ENCODE measurements around the gene ACADVL. TPM values are rescaled to one million over a fixed set of nuclear protein-coding genes. Genes with fewer than 3 reads are reported as not detected.

Gene ACADVL
- total and polyA plus RNA-seq, 2 experiments from 2014 or later: 441 to 453 TPM

DNA sequence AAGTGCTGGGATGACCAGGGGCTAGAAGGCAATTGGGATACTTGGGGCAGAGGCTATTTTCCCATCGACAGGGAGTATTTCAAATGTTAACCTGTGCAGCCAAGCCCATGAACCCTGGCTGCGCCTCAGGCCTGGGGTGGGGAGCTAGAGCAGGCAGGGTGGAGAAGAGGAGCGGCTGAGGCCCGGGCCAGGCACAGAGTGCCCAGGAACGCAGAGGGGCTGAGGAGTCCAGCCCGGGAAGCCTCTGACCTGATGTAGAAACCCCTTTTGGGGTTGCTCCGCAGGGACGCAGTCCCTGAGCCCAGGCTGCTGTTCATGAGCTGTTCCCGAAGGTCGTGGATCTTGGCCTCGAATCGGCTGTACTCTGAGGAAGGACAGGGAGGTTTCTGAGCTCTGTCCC, 23.8 kb upstream of the ACADVL start:
- Histone ChIP-seq H3F3A (ENCODE audit: insufficient read depth) (no peaks in the 10 kb centered on the region), H3K4me1 (ENCODE audit: insufficient read depth) (no peaks in the 10 kb centered on the region), H3K9me3 (ENCODE audit: low read depth) (no peaks in the 10 kb centered on the region), H3K4me2 (ENCODE audit: unreplicated experiment) (no peak overlapping the region), H3K27ac (no peak overlapping the region), H3K27me3 (replicated peaks; ENCODE audit: insufficient read depth) (no peaks in the 10 kb centered on the region), H3K36me3 (ENCODE audit: low read depth) (peaks cover 8% of the 10 kb centered on the region; the same call in 1 of the 2 replicates), H3K4me3 (no peak overlapping the region), H3K79me2 (ENCODE audit: insufficient read depth) (no peaks in the 10 kb centered on the region), H2AFZ (no peak overlapping the region), H3K9me2 (ENCODE audit: insufficient read depth) (no peaks in the 10 kb centered on the region), H3K9ac (no peak overlapping the region), H4K20me1 (ENCODE audit: insufficient read depth) (no peaks in the 10 kb centered on the region)
- no peak for DNase-seq
- no peak for TF ChIP-seq EZH2phosphoT487 (IDR thresholded peaks at IDR 0.05; ENCODE audit: insufficient read depth, low read depth)
- TF ChIP-seq EZH2 (IDR thresholded peaks at IDR 0.05; ENCODE audit: insufficient read depth, poor library complexity, severe bottlenecking): no peak
- 96 to 98% methylated on average over 12 of the region's 12 CpGs for WGBS, 2 experiments (ENCODE audit: low coverage in 1 of 2, low lambda C conversion rate in 2 of 2, missing lambda C conversion rate in 2 of 2)
- in situ Hi-C loops (cut with MboI): no loop called here

DNA sequence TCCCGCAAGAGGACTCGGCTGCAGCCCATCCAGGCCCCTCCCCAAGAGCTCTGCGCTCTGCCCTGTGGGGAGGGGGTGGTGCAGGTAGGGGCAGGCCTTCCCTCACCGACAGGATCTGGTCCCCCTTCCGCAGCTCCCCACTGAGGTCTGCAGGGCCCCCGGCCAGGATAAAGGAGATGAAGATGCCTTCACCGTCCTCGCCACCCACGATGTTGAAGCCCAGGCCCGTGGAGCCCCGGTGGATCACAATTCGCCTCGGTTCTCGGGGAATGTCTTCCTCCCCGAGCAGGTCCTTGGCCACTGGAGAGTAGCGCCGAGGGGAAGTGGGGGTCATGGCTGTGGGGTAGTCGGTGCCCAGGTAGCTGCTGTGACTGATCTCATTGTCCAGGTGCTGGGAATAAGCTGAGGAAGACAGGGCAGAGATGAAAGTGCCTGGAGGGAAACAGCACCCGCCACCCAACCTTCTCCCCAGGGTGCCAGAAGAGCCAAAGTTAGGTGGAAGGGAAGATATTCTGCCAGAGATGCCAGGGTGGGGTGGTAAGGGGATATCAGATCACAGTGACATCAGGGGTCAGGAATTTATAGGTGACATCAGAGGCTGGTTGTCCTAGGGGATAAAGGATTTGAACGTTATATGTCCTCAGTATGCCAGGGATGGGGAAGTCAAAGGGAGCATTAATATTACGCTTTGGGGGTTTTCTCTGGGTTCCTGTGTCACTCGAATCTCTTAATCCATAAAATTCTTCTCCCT, 22.9 kb upstream of the ACADVL start:
- peaks cover 15% of the 10 kb centered on the region for H3K36me3 ChIP-seq (ENCODE audit: low read depth)
- H3K27me3 ChIP-seq (replicated peaks; ENCODE audit: insufficient read depth): no peaks in the 10 kb centered on the region
- no peaks in the 10 kb centered on the region for H3K9me3 ChIP-seq (ENCODE audit: low read depth)
- H3K79me2 ChIP-seq (ENCODE audit: insufficient read depth): no peaks in the 10 kb centered on the region
- H3K4me2 ChIP-seq (ENCODE audit: unreplicated experiment): no peak overlapping the region
- no peak for DNase-seq
- no peaks in the 10 kb centered on the region for H4K20me1 ChIP-seq (ENCODE audit: insufficient read depth)
- H3F3A ChIP-seq (ENCODE audit: insufficient read depth): no peaks in the 10 kb centered on the region
- H3K9ac ChIP-seq: no peak overlapping the region
- no peaks in the 10 kb centered on the region for H3K4me1 ChIP-seq (ENCODE audit: insufficient read depth)
- in situ Hi-C loops (cut with MboI): no loop called here
- TF ChIP-seq EZH2 (IDR thresholded peaks at IDR 0.05; ENCODE audit: insufficient read depth, poor library complexity, severe bottlenecking) (no peak), EZH2phosphoT487 (IDR thresholded peaks at IDR 0.05; ENCODE audit: insufficient read depth, low read depth) (no peak)
- H3K9me2 ChIP-seq (ENCODE audit: insufficient read depth): no peaks in the 10 kb centered on the region
- H2AFZ ChIP-seq: no peak overlapping the region
- no peak overlapping the region for H3K27ac ChIP-seq
- H3K4me3 ChIP-seq: no peak overlapping the region
- WGBS, 2 experiments (ENCODE audit: low coverage in 1 of 2, low lambda C conversion rate in 2 of 2, missing lambda C conversion rate in 2 of 2): 91% methylated on average over 22 of the region's 22 CpGs

GRCh38 chr17:7203391-7203790, 16.3 kb upstream of the ACADVL start:
- Histone ChIP-seq H2AFZ (no peak overlapping the region), H3K9ac (no peak overlapping the region)
- WGBS, 2 experiments (ENCODE audit: low coverage in 1 of 2, low lambda C conversion rate in 2 of 2, missing lambda C conversion rate in 2 of 2): 91 to 95% methylated on average over 13 to 16 of the region's 16 CpGs

DNA sequence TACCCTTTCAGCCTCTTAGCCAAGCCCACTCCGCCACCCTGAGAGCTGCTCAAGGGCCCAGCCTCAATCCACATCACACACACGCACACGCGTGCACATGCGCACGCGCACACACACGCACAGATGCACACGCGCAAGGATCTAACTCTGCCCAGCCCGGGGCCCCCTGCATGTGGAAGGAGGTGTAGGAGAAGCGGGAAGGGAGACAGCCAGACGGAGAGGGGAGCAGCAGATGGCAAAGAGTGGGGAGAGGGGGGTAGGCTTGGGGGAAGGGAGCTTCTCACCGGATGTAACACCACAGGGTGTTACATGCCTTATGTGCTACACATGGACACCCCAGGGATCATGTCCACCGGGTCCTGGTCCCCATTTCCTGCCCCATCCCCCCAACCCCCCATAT, 15.4 kb upstream of the ACADVL start:
- in situ Hi-C loops (cut with MboI): no loop called here
- peaks cover 3% of the 10 kb centered on the region; the same call in 1 of the 2 replicates for H3F3A ChIP-seq (ENCODE audit: insufficient read depth)
- H4K20me1 ChIP-seq (ENCODE audit: insufficient read depth): no peaks in the 10 kb centered on the region; the same call in 1 of the 2 replicates
- H3K27me3 ChIP-seq (replicated peaks; ENCODE audit: insufficient read depth): no peaks in the 10 kb centered on the region
- no peaks in the 10 kb centered on the region for H3K9me3 ChIP-seq (ENCODE audit: low read depth)
- 58 to 59% methylated on average over 14 to 15 of the region's 15 CpGs for WGBS, 2 experiments (ENCODE audit: low coverage in 1 of 2, low lambda C conversion rate in 2 of 2, missing lambda C conversion rate in 2 of 2)
- H2AFZ ChIP-seq: no peak overlapping the region; the same call in 1 of the 2 replicates
- H3K4me3 ChIP-seq: peak overlapping the region; percentile 70; the same call in 1 of the 2 replicates
- DNase-seq: no peak
- peak overlapping the region; percentile 74 for H3K9ac ChIP-seq
- H3K27ac ChIP-seq: no peak overlapping the region
- no peak for TF ChIP-seq EZH2phosphoT487 (IDR thresholded peaks at IDR 0.05; ENCODE audit: insufficient read depth, low read depth)
- no peak for TF ChIP-seq EZH2 (IDR thresholded peaks at IDR 0.05; ENCODE audit: insufficient read depth, poor library complexity, severe bottlenecking)
- H3K4me2 ChIP-seq (ENCODE audit: unreplicated experiment): no peak overlapping the region
- peaks cover 18% of the 10 kb centered on the region for H3K36me3 ChIP-seq (ENCODE audit: low read depth)
- H3K4me1 ChIP-seq (ENCODE audit: insufficient read depth): peaks cover 15% of the 10 kb centered on the region
- H3K79me2 ChIP-seq (ENCODE audit: insufficient read depth): peaks cover 48% of the 10 kb centered on the region
- no peaks in the 10 kb centered on the region for H3K9me2 ChIP-seq (ENCODE audit: insufficient read depth)

More at GRCh38 chr17:7203391-7203790, 16.3 kb upstream of the ACADVL start:
- H4K20me1 ChIP-seq (ENCODE audit: insufficient read depth): no peaks in the 10 kb centered on the region
- no peak overlapping the region for H3K27ac ChIP-seq
- peaks cover 39% of the 10 kb centered on the region for H3K79me2 ChIP-seq (ENCODE audit: insufficient read depth)
- peaks cover 18% of the 10 kb centered on the region for H3K36me3 ChIP-seq (ENCODE audit: low read depth)
- H3F3A ChIP-seq (ENCODE audit: insufficient read depth): peaks cover 3% of the 10 kb centered on the region; the same call in 1 of the 2 replicates
- H3K4me1 ChIP-seq (ENCODE audit: insufficient read depth): peaks cover 15% of the 10 kb centered on the region
- no peak for DNase-seq
- H3K9me2 ChIP-seq (ENCODE audit: insufficient read depth): no peaks in the 10 kb centered on the region
- no peak overlapping the region for H3K4me2 ChIP-seq (ENCODE audit: unreplicated experiment)
- no peak overlapping the region for H3K4me3 ChIP-seq
- H3K9me3 ChIP-seq (ENCODE audit: low read depth): no peaks in the 10 kb centered on the region
- TF ChIP-seq EZH2 (IDR thresholded peaks at IDR 0.05; ENCODE audit: insufficient read depth, poor library complexity, severe bottlenecking) (no peak), EZH2phosphoT487 (IDR thresholded peaks at IDR 0.05; ENCODE audit: insufficient read depth, low read depth) (no peak)
- in situ Hi-C loops (cut with MboI): no loop called here
- no peaks in the 10 kb centered on the region for H3K27me3 ChIP-seq (replicated peaks; ENCODE audit: insufficient read depth)
